GM12864 (cell line): Measurements from ENCODE around the gene TANGO6.

Source experiments
- DNase-seq: peaks from one replicate; pipeline ENCODE4 v3.0.0-alpha.2; 2011; ENCODE audit warnings: low read depth
- H3K4me3 ChIP-seq: 2 replicates; pipeline ENCODE4 v1.5.1; 2011; ENCODE audit warnings: mild to moderate bottlenecking, low read depth, low read length, control low read depth
- CTCF ChIP-seq: IDR thresholded peaks from 2 replicates; pipeline ENCODE4 v1.5.1; 2011; ENCODE audit warnings: low read depth, mild to moderate bottlenecking, moderate library complexity, low read length, control low read depth, inconsistent platforms; ENCODE audit errors: missing control alignments

The TANGO6 gene

GRCh38 chr16:68844211-68844564, 857 bp downstream of the TANGO6 start:
- DNase-seq = no peak
- no peak for TF ChIP-seq CTCF
- peak overlapping the region; percentile 67 for H3K4me3 ChIP-seq

- no peak for DNase-seq
- no peak overlapping the region for H3K4me3 ChIP-seq
- TF ChIP-seq CTCF = no peak
Measured at GRCh38 chr16:68848786-68849185, 5.5 kb downstream of the TANGO6 start.

- H3K4me3 ChIP-seq = no peak overlapping the region
- DNase-seq = no peak
- TF ChIP-seq CTCF = no peak
Measured at GRCh38 chr16:68850481-68850880, 7.2 kb downstream of the TANGO6 start.

- DNase-seq = no peak
- no peak overlapping the region for H3K4me3 ChIP-seq
- no peak for TF ChIP-seq CTCF
Measured at GRCh38 chr16:68851601-68852000, 8.3 kb downstream of the TANGO6 start.

- no peak for DNase-seq
- H3K4me3 ChIP-seq = no peak overlapping the region
- no peak for TF ChIP-seq CTCF
Measured at GRCh38 chr16:68857479-68857878, 14.1 kb downstream of the TANGO6 start.

GRCh38 chr16:68859828-68860227, 16.5 kb downstream of the TANGO6 start:
- no peak overlapping the region for H3K4me3 ChIP-seq
- TF ChIP-seq CTCF = no peak
- DNase-seq = no peak

GRCh38 chr16:68860978-68861892, 17.9 kb downstream of the TANGO6 start:
- no peak overlapping the region for H3K4me3 ChIP-seq
- no peak for DNase-seq
- TF ChIP-seq CTCF = no peak
